DMS79 (cell line): ENCODE measurements around the gene AK4.

Experiments used
- DNase-seq: peaks from one replicate; lab custom pipeline; 2025; lab: John Stamatoyannopoulos, UW

Gene AK4

GRCh38 chr1:65176591-65176990 is 28.6 kb downstream of the AK4 start:
- no peak for DNase-seq

- DNase-seq, result no peak
These were observed 29.5 kb downstream of the AK4 start for GRCh38 chr1:65177457-65177856.

- no peak for DNase-seq
These were observed 30.2 kb downstream of the AK4 start for GRCh38 chr1:65178235-65178634.

GRCh38 chr1:65179148-65179547 is 31.1 kb downstream of the AK4 start:
- DNase-seq, result no peak

- DNase-seq, result no peak
These were observed 33.0 kb downstream of the AK4 start for GRCh38 chr1:65180977-65181376.

- DNase-seq, result no peak
These were observed 34.8 kb downstream of the AK4 start for GRCh38 chr1:65182658-65183268.

DNA sequence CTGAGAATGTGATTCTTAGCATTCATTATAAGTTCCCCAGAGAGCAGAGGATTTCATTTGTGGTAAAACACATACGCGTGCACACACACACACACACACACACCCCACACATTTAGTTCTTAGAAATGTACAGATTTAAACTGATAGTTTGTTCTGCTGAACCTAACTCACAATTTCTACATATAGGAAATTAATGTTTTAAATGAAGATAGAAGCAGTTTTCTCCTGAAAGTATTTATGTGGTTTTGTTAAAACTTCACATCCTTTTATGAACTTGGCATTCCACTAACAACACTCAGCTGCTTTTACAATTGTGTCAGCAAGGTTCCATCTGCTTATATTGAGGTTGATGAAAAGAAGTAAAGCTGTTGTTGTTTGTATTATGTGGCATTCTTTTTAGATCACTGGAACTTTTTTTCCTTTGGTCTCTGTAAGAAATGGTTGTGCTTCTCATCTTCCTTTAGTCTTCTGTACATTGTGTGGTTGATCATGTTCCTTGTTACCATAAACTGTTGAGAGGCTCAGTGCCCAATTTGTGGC is 41.6 kb downstream of the AK4 start:
- DNase-seq, result no peak

DNA sequence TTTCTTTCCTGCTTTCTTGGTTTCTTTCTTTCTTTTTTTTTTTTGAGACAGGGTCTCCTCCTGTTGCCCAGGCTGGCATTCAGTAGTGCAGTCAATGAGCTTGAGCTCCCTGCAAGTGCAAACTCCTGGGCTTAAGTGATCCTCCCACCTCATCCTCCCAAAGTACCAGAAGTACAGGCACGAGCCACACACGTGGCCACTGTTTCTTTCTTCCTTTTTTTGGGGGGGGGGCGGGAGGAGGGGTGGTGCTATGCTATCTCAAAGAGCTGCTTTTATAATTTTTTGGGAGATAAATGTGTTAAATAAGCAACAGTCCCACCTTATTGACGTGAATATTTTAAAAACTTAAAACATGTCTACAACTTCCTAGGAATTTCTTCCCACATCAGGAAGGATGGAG is 42.2 kb downstream of the AK4 start:
- no peak for DNase-seq

GRCh38 chr1:65193129-65193695 is 45.2 kb downstream of the AK4 start:
- no peak for DNase-seq

GRCh38 chr1:65195495-65196417 is 47.8 kb downstream of the AK4 start:
- no peak for DNase-seq

GRCh38 chr1:65196926-65197325 is 48.9 kb downstream of the AK4 start:
- no peak for DNase-seq

- DNase-seq, result no peak
These were observed 49.6 kb downstream of the AK4 start for GRCh38 chr1:65197636-65198035.

GRCh38 chr1:65198096-65198495 is 50.1 kb downstream of the AK4 start:
- DNase-seq, result no peak

GRCh38 chr1:65200411-65200810 is 52.4 kb downstream of the AK4 start:
- no peak for DNase-seq

DNA sequence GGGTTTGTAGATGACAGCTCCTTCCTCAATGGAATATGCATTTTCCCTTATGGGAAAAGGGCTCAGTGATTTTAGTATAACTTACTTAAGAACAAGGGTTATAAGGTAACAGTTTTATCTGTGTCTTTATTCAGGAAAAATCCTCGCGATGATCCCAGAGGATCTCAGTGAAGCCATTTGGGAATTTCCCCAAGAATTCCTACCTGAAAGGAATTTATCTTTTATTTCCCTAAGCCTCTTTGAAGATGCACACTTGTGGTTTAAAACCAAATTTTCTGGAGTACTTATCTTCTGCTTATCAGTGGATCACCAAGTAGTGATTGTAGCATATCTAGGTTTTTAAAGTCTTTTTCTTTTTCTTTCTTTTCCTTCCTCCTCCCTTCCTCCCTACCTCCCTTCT is 58.8 kb downstream of the AK4 start:
- DNase-seq, result no peak

DNA sequence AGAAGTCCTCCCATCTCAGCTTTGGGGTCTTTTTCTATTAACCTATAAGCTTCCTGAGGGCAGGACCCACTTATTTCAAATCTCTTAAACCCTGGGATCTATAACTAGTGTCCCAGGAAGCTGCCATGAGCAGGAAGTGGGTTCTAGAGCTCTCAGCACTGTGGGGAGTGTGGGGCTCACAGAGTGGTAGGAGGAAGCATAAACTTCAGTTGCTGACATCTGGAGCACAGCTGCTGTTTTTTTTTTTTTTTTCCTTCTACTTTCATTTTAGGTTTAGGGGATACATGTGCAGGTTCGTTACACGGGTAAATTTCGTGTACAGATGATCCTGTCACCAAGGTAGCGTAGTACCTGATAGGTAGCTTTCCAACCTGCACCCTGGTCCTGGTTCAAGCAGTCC is 59.3 kb downstream of the AK4 start:
- no peak for DNase-seq

GRCh38 chr1:65208563-65208973 is 60.6 kb downstream of the AK4 start:
- no peak for DNase-seq

GRCh38 chr1:65209005-65209885 is 61.2 kb downstream of the AK4 start:
- no peak for DNase-seq

GRCh38 chr1:65210325-65210724 is 62.3 kb downstream of the AK4 start:
- DNase-seq, result no peak

DNA sequence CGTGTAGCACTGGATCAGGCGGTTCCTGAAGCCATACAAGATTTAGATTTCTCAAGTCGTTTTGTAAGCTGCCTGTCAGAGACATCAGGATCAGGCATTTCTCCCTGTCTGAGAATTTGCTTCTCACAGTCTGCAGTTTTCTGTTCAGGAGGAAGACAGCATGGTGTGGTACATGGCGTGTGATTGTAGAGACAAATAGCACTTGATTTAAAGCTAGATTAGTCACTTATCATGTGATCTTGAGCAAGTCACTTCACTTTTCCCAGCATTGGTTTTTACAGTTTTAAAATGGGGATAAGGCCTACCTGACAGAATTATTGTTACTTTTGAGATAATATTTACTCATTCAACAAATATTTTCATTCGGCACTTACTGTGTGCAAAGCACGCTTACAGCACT is 63.3 kb downstream of the AK4 start:
- no peak for DNase-seq

DNA sequence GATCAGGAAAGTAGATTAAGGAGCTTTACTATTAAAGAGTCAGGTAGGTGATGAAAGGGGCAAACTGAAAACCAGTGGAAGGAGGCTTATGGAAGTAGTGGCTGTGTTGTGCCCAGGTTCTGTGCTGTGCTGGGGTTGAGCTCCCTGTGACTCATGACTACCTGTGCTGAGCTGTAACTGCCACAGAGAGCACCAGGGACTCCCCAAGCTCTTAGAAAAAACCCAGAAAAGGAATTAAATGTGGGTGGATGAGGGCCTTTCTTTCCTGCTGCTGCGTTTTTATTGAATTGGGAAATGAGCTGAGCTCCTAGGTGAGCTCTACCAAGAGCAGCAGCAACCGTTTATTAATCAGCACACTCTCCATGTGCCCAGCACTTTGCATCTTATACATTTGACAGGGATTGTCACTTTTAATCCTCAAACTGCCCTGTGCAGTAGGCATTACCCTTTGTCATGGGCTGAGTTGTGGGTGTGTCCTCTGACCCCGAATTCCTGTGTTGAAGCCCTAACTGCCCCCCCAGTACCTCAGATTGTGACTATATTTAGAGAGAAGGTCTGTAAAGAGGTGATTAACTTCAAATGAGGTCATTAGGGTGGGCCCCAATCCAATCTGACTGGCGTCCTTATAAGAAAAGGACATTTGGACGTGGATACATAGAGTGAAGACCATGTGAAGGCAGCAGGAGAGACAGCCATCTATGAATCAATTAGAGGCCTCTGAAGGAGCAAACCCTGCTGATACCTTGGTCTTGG is 65.4 kb downstream of the AK4 start:
- DNase-seq, result no peak
